ENCODE measurements around the gene PKP1. TPM values are rescaled to one million over a fixed set of nuclear protein-coding genes. Genes with fewer than 3 reads are reported as not detected.
"Not testable (repeated sequence)": the region's sequence is repeated elsewhere in the genome, so short reads cannot be mapped to it uniquely, and the experiment has no call there.

Gene PKP1
- total RNA-seq, 1 donor from 2014 or later: 8.2 TPM

DNA sequence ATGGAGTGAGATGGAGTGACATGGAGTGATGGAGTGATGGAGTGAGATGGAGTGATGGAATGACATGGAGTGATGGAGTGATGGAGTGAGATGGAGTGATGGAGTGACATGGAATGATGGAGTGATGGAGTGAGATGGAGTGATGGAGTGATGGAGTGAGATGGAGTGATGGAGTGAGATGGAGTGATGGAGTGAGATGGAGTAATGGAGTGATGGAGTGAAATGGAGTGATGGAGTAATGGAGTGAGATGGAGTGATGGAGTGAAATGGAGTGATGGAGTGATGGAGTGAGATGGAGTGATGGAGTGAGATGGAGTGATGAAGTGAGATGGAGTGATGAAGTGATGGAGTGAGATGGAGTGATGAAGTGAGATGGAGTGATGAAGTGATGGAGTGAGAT, 25.2 kb upstream of the PKP1 start:
- intact Hi-C loops (cut with DNase I): loop anchor here (10.0 kb wide), 3 partner anchors 107 to 257 kb away; no protein-coding TSS in a partner anchor
- not testable (repeated sequence) for ATAC-seq; DNase-seq (ENCODE audit: low spot score)

DNA sequence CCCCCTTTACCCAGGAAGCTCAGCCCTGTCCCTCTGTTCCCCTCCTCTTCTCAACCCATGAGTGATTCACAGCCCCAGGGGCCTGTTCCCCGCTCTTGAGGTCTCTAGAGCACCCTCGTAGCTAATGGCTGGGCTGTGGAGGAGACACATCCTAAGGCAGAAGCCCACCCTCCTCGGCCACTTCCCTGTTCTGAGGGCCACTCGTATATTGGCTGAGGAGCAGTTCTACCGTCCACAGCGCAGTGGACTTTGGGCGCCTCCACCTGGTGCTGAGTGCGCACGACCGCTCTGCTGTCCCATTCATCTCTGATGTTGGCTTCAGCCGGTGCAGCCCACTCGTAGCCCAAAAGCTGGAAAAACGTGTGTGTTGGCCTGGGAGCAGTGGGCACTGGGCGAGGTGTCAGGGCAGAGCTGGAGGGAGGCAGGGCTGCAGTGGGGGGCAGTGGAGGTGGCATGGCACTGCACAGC, 24.5 kb upstream of the PKP1 start:
- DNase-seq (ENCODE audit: low spot score) (no peak), ATAC-seq (no peak)
- intact Hi-C loops (cut with DNase I): loop anchor here (10.0 kb wide), 3 partner anchors 106 to 256 kb away; no protein-coding TSS in a partner anchor

DNA sequence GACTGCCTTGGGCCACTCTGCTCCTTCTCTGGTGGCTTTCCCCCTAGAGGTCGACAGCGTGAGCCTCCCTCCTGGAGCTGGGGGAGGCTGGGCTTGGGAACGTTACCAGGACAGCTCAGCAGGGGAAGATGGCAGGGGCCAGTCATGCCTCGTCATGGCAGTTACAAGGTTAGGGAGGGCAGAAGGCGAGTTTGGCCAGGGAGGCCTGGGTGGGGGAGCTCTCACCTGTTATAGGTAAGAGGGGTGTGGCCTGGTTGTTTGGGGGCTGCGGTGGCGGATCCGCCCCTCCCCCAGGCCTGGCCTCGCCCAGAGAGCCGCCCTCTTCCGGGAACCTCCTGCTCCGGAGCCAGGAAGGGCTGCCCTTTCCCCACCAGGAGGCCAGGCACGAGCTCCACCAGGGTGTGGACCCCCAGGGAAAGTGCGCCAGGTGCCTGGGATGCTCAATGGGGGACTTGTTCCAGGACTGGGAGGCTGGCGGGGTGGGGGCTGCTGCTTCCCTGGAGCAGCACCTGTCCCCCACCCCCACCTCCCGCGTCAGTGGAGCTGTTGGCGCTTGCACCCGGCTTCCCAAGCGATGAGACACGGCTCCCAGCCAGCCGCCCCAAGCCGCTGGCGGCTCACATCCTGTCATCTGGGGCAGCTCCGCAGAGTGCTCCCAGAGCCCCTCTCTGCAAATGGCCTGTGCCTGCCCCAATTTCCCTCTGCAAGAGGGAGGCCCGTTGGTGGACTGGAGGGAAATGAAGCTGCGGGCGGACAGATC, 23.6 kb upstream of the PKP1 start:
- intact Hi-C loops (cut with DNase I): loop anchor here (10.0 kb wide), 3 partner anchors 105 to 255 kb away; no protein-coding TSS in a partner anchor
- ATAC-seq (no peak), DNase-seq (ENCODE audit: low spot score) (no peak)

DNA sequence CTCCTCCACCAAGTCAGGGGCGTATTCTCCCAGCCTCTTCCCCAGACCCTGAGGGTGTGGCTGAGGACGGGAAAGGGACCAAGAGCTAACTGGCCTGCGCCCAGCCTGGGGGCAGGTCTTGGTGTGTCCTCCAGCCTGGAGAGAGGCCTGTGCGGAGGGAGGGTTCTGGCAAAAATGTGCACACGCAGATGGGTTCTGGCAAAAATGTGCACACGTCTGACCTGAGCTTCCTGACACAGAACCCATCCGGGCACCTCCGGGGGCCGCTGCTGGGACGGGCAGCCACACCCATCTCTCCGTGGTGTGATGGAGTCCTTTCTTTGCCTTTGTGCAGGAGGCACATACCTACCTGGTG, 23.1 kb upstream of the PKP1 start:
- DNase-seq (ENCODE audit: low spot score): no peak
- peak; percentile 24 for ATAC-seq
- intact Hi-C loops (cut with DNase I): no loop called here

DNA sequence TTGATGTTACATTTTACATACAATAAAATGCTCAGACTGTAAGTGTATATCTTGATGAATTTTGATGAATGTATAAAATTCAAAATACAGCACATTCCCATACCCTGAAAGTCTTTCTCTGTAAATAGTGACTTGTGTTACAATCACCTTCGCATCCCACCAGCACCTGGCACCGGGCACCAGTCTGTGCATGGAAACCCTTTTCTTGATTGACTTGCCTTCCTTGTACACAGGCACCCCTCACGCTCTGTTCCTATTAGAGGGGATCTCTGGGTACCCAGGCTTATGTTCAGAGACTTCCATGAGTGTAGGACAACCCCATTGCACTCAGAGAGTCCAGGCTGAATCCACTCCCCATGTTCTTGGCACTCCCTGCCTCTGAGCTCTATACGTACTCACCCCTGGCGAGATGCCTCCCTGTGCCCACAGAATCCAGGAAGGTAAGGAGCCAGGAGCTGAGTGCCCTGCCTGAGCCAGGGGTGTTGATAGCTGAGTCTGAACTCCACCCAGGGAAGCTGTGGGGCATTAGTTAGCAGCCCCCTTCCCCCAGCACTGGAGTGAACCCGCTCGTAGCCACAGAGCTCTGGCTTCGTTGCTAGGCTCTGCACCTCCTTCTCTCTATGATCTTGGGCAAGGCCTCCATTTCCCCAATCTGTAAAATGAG, 22.5 kb upstream of the PKP1 start:
- DNase-seq (ENCODE audit: low spot score) (no peak), ATAC-seq (no peak)
- intact Hi-C loops (cut with DNase I): no loop called here

DNA sequence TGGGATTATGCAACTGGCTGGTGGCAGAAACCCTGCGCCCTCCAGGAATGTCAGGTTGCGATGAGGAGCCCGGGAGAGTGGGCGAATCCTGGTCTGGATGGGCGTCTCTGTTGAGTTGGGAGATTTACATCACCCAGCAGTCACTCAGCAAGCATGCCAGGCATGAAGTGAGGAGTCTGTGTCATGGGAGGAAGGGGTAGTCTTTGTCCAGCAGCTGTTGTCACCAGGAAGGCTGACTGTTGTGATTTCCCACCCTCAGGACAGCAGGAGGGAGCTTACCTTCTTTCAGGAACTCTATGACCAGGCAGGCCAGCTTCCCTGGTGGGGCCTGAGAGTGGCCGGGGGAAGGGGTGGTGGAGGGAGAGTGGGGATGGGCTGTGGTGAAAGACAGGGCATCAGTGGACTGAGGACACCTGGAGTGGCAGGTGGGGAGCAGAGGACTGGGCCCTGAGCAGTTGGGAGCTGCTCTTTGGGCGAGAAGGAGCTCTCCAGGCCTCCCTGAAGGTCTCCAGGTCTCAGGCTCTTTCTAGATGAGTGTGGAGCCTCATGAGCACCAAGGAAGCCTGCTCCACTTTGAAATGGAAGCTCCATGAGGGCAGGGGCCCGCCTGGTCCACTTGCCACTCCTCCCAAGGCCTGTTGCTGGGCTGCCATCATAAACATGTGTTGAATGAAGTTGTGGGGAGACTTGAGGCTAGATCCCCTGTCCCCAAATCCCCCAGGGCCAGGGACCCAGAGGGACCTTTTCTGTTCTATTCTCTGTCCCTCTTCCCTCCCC, 21.3 kb upstream of the PKP1 start:
- DNase-seq (ENCODE audit: low spot score) (no peak), ATAC-seq (no peak)
- intact Hi-C loops (cut with DNase I): no loop called here

DNA sequence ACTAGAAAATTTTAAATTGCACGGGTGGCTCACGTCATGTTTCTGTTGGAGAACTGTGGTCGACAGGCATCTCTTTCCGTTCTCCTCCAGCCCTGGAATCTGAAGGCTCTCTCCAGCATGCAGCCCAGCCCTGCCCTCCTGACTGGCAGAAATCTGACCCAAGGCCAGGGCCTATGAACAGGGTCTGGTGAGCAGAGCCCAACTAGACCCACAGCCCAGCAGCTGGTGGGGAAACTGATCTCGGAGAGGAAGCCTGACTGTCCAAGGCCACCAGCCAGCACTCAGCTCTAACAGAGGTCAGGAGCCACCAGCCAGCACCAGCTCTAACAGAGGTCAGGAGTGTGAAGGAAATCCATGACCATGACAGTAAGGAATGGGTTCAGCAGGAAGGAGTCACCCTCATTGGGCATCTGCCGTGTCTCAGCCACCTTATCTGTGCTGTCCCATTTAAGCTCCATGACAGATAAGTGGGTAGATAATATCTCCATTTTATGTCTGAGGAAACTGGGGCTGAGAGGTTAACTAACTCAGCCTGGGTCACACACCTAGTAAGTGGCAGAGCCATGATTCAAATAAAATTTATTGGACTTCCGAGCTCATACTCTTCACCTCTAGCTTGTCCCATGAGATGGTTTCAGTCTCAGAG, 20.2 kb upstream of the PKP1 start:
- DNase-seq (ENCODE audit: low spot score) (no peak), ATAC-seq (no peak)
- intact Hi-C loops (cut with DNase I): no loop called here

DNA sequence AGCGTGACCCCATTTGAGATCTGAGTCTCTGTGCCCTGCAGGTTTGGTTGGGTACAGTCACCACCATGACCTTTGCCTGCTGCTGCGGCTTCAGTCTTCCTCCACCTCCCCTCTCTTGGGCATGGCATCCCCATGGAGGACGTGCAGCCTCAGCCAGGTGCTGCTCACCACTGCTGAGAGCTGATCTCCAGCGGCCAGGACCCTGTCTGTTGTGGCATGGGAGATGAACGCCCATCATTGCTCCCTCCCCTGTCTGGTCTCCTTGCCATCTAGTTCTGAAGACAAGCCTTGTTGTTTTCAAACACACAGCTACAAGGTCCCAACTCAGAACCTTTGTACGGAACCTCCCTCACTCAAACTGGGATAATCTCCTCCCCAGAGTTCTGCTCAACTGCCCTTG, 19.2 kb upstream of the PKP1 start:
- intact Hi-C loops (cut with DNase I): no loop called here
- ATAC-seq (no peak), DNase-seq (ENCODE audit: low spot score) (no peak)

DNA sequence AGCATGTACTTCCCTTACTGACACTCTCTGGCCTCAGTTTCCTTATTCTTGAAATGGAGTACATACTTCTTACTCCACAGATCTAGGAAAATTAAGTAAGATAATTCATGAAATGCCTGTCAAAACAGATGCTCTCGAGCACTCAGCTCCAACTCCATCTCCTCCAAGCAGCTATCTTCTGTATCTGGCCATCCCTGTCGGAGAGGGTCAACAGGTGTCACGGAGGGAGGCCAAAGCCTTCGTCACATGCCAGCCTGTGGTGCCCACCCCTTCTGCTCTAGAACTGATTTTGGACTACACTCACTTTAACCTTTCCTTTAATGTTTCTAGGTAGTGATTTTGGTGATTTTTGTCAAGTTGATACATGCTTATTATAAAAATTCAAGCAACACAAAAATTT, 18.8 kb upstream of the PKP1 start:
- ATAC-seq (no peak), DNase-seq (ENCODE audit: low spot score) (no peak)
- intact Hi-C loops (cut with DNase I): no loop called here

DNA sequence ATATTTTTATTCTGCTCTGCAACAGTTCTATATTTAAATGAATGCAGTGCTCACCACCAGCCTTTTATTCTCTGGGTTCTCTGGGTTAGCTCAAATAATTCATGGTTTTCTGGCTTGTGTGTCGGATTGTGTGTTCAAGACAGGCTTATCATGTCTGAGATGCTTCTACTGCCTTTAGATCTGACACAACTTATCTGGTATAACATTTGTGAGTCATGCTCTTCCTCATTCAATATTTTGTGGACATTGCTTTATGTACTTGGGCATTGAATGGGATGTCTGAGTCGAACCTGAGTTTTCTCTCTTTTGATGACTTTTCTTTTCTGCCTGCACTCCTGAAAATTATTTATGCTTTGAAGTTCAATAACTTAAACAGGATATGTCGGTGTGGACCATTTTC, 17.6 kb upstream of the PKP1 start:
- intact Hi-C loops (cut with DNase I): no loop called here
- DNase-seq (ENCODE audit: low spot score): no peak
- no peak for ATAC-seq

DNA sequence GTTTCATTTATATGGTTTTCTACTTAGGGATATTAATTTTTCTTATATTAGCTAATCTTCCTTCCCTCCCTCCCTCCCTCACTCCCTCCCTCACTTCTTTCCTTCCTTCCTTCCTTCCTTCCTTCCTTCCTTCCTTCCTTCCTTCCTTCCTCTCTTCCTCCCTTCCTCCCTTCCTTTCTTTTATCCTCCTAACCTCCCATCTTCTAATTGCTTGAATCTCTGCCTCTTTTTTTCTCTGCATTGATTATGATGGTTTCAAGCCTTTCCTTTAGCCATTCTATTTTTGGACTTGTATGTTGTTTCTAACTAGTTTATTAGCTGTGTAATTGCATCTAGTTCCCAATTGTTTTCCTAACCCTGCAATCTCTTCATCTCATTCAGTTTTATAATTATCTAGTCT, 17.0 kb upstream of the PKP1 start:
- no peak for DNase-seq (ENCODE audit: low spot score)
- no peak for ATAC-seq
- intact Hi-C loops (cut with DNase I): no loop called here

DNA sequence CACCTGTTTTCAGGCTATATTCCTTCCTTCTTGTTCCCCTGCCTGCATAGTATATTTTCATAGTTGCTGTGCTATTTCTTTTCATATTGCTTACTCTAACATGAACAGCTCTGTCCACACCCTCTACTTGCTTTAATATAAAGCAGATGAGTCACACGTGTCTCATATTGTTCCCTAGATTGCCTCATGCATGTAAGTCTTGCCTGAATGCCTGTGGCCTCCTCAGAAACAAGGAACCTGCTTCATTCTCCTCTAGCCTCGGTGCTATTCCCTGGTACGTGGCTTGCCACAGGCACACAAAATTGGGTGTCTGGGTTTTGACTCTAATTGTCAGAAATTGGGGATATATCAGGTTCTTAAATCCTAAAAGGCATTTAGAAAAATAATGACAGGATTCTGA, 16.5 kb upstream of the PKP1 start:
- intact Hi-C loops (cut with DNase I): no loop called here
- ATAC-seq: no peak
- DNase-seq (ENCODE audit: low spot score): no peak

DNA sequence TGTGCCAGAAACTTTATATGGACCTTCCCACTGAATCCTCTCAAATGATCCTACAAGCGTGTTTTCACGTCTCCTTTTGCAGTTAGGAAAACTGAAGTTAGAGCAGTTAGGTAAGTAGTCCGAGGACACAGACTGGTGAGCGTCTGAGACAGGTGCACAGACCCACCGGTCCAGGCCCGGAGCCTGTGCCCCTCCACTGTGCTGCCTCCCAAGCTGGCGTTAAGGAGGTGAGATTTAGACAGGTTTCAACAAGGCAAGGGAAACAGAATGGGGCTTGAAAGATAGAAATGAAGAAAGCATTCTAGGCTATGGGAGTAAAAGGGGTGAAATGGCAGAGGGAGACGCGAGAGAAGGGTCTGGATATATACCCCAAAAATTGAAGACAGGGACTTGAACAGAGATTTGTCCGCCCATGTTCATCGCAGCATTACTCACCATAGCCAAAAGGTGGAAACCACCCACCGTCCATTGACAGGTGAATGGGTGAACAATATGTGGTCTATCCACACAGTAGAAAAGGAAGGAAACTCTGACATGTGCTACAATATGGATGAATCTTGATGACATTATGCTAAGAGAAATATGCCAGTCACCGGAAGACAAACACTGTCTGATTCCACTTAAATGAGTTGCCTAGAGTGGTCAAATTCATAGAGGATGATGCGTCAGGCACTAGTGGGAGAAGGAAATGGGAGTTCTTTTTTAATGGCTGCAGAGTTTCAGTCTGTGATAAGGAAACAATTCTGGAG, 15.7 kb upstream of the PKP1 start:
- DNase-seq (ENCODE audit: low spot score) (no peak), ATAC-seq (no peak)
- intact Hi-C loops (cut with DNase I): no loop called here

DNA sequence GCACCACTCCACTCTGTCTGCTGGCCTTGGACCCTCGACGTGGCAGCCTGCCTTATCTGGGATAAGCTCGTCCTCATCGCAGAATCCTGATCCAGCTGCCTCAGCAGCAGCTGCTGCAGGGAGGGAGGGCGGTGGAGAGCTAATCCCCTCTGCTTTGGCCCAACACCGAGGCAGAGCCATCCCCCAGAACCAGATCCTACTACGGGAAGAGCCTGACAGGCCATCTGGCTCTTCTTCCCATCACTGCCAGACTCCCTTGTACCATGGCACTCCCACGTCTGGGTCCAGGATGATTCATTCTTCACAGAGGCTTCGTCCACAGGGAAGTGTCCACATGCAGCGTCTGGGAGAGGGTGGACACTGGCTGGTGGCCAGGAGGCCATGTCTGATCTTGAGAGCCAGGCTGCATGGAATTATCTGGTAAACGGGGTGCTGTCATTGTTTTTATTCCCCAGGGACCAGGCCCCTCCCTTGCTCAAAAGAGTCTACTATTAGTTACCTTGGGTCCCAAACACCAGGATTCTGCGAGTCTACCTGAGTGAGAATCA, 14.6 kb upstream of the PKP1 start:
- ATAC-seq: no peak
- intact Hi-C loops (cut with DNase I): no loop called here
- DNase-seq (ENCODE audit: low spot score): no peak

DNA sequence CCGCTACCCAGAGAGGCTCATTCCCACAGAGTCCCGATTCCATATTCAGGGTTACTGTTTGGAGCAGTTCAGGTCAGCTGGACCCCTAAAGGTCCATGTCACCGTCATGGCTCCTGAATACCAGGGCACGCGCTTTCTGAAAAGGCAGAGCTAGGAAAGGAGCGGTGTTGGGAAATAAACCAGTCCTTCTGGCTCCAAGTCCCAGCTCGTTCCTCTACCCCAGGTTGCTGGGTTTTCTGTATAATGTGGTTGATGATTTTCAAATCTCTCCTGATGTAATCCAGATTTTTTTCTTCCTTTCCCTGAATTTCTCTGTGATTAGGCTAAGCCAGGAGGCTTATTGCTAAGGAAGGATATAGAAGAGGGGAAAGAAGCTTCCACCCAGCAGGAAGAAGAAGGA, 14.0 kb upstream of the PKP1 start:
- DNase-seq (ENCODE audit: low spot score) (no peak), ATAC-seq (no peak)
- intact Hi-C loops (cut with DNase I): no loop called here

DNA sequence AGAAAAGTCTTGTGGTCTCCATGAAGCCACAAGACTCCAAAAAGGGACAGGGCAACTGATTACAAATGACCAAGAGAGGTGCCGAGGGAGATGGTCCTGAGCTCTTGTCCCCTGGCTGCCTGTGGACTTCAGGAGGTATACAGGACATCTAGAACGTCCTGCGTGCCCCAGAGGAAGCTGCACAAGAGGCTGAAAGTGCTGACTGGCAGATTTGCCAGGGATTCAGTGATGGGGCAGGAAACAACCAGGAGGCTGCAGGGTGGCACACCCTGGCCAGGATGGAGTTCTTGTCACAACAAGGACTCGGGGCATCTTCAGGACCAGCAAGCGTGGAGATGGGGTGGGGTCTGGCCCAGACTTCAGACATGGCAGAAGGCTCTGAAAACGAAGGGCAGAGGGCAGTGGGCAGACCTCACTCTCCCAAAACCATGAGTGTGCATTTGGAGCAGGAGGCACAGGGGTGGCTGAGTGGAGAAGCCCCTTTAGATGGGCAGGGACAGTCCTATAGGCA, 13.4 kb upstream of the PKP1 start:
- intact Hi-C loops (cut with DNase I): no loop called here
- ATAC-seq (no peak), DNase-seq (ENCODE audit: low spot score) (no peak)

DNA sequence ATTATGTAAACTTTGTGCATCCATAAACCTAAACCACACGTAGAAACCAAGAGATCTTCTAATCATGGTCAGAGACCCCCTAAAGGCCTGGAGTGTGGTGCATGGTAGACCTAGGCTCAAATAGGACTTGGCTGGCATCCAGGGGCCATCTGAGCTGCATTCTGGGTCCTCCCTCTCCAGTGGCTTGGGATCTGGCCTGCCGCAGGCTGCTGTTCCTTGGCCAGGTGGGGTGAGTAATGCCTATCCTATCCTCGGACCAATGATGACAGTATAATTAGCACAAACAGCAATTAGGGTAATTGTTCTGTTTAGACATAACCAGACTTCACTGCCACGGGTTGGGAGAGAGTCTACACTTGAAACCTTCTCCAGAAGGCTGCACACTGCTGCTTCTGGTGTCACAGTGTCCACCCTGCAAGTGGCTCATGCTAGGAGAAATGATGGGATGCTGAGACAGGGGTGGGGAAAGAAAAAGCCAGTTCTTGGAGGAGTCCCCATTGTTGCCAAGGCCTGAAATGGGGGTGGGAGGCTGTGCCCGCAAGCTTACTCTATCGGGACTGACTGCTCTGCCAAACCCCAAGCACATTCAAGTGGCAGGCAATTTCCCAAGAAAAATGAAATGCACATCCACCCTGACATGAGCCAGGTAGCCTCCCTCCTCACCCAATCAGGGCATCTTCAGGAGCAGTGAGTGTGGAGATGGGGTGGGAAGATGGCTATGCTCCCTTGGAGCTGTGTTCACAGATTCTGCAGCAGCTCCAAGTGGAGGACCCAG, 12.5 kb upstream of the PKP1 start:
- intact Hi-C loops (cut with DNase I): no loop called here
- no peak for DNase-seq (ENCODE audit: low spot score)
- ATAC-seq: no peak

DNA sequence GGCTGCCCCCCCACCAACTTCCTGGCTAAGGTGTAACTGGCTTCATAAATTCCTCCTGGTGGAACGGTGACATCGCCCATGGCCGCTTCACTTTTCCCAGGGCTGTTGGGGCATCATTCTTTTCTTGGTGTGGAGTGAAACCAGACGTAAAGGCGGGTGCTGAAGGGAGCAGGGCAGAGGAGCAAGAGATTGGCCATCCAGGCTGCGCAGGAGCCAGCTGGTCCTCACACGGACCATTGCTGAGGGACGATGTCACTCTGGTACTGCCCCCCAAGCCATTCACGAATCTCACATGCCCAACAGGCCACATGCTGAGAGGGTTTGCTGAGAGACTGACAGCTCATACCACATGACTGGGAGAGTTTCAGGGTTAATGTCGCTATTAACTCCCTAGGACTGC, 10.5 kb upstream of the PKP1 start:
- DNase-seq (ENCODE audit: low spot score) (no peak), ATAC-seq (no peak)
- intact Hi-C loops (cut with DNase I): no loop called here
